ENCODE data around the gene LDAF1.

Gene LDAF1

GRCh38 chr16:21197621-21198020 lies 39.1 kb downstream of the LDAF1 start:
- no peak for DNase-seq

GRCh38 chr16:21199607-21200218 lies 41.2 kb downstream of the LDAF1 start:
- no peak for DNase-seq

- no peak for DNase-seq
Measured at GRCh38 chr16:21203155-21203797, 44.8 kb downstream of the LDAF1 start.

- no peak for DNase-seq
Measured at GRCh38 chr16:21205303-21205702, 46.8 kb downstream of the LDAF1 start.

- DNase-seq, result no peak
Measured at GRCh38 chr16:21206550-21206949, 48.1 kb downstream of the LDAF1 start.

- DNase-seq, result no peak
Measured at GRCh38 chr16:21208446-21209230, 50.2 kb downstream of the LDAF1 start.

- no peak for DNase-seq
Measured at GRCh38 chr16:21211486-21211885, 53.0 kb downstream of the LDAF1 start, which contains the start of gene ZP2. Gene ZP2, minus strand, starts transcription at chr16:21211574. Its CDS starts 27 bp downstream, at chr16:21211547.

- DNase-seq, result no peak
Measured at GRCh38 chr16:21214086-21214485, 55.6 kb downstream of the LDAF1 start.

GRCh38 chr16:21217121-21217520 lies 58.6 kb downstream of the LDAF1 start:
- DNase-seq, result no peak

- no peak for DNase-seq
Measured at GRCh38 chr16:21218153-21218552, 59.7 kb downstream of the LDAF1 start.

- DNase-seq, result no peak
Measured at GRCh38 chr16:21219551-21219950, 61.1 kb downstream of the LDAF1 start.

GRCh38 chr16:21222495-21223337 lies 64.2 kb downstream of the LDAF1 start:
- DNase-seq, result no peak

- DNase-seq, result no peak
Measured at GRCh38 chr16:21223787-21224186, 65.3 kb downstream of the LDAF1 start.

GRCh38 chr16:21224800-21225199 lies 66.3 kb downstream of the LDAF1 start:
- no peak for DNase-seq

GRCh38 chr16:21226749-21227148 lies 68.3 kb downstream of the LDAF1 start:
- DNase-seq, result no peak

GRCh38 chr16:21227866-21228265 lies 69.4 kb downstream of the LDAF1 start:
- DNase-seq, result no peak

GRCh38 chr16:21228361-21228872 lies 69.9 kb downstream of the LDAF1 start:
- no peak for DNase-seq
